MG63 (cell line): ENCODE data around the gene DNAH3. TPM values are rescaled to one million over a fixed set of nuclear protein-coding genes. Genes with fewer than 3 reads are reported as not detected.
"Not testable (repeated sequence)": the region's sequence is repeated elsewhere in the genome, so short reads cannot be mapped to it uniquely, and the experiment has no call there.

Experiments used
- DNase-seq: peaks from one replicate; pipeline ENCODE4 v3.0.0-alpha.2; 2020
- H3K27me3 ChIP-seq: fragments of 250-450 bp; sonication (Bioruptor Pico); 2 replicates; pipeline ENCODE4 v1.5.1; 2020; ENCODE audit warnings: mild to moderate bottlenecking, moderate library complexity
- H3K36me3 ChIP-seq: fragments of 250-450 bp; sonication (Bioruptor Pico); 2 replicates; pipeline ENCODE4 v1.5.1; 2020; ENCODE audit warnings: mild to moderate bottlenecking, moderate library complexity
- H3K4me3 ChIP-seq: fragments of 250-450 bp; sonication (Bioruptor Pico); 2 replicates; pipeline ENCODE4 v1.5.1; 2020; ENCODE audit warnings: mild to moderate bottlenecking, moderate library complexity
- H3K9me3 ChIP-seq: fragments of 250-450 bp; sonication (Bioruptor Pico); 2 replicates; pipeline ENCODE4 v1.5.1; 2020; ENCODE audit warnings: mild to moderate bottlenecking, moderate library complexity
- total RNA-seq: library from RNA; depleted of rRNA; stranded (reverse); fragments of >200 nt; shearing (Covaris generic); gene quantifications from 2 replicates; pipeline ENCODE4 v1.2.3, GENCODE V29; 2014; ENCODE audit warnings: low replicate concordance

Gene DNAH3
- total RNA-seq, 1 experiment from 2014 or later, result not detected

- Histone ChIP-seq H3K36me3 (peaks cover 4% of the 10 kb centered on the region; the same call in 1 of the 2 replicates), H3K9me3 (no peaks in the 10 kb centered on the region; the same call in 1 of the 2 replicates), H3K27me3 (no peaks in the 10 kb centered on the region), H3K4me3 (no peak overlapping the region)
- DNase-seq, result peak; percentile 26
These were observed 6.3 kb upstream of the DNAH3 start for GRCh38 chr16:21156767-21157467.

GRCh38 chr16:21156011-21156410 lies 5.4 kb upstream of the DNAH3 start:
- DNase-seq, H3K9me3 ChIP-seq, H3K4me3 ChIP-seq, H3K36me3 ChIP-seq, H3K27me3 ChIP-seq: not testable (repeated sequence)

- DNase-seq, H3K36me3 ChIP-seq, H3K4me3 ChIP-seq, H3K9me3 ChIP-seq: not testable (repeated sequence)
- peaks cover 15% of the 10 kb centered on the region for H3K27me3 ChIP-seq
These were observed 2.6 kb upstream of the DNAH3 start for GRCh38 chr16:21153124-21153729.

- not testable (repeated sequence) for H3K9me3 ChIP-seq, H3K36me3 ChIP-seq, H3K4me3 ChIP-seq, DNase-seq
- H3K27me3 ChIP-seq, result peaks cover 21% of the 10 kb centered on the region
These were observed 1.7 kb upstream of the DNAH3 start for GRCh38 chr16:21152160-21153030.

GRCh38 chr16:21145738-21146137 lies 4.9 kb downstream of the DNAH3 start:
- Histone ChIP-seq H3K36me3 (no peaks in the 10 kb centered on the region), H3K9me3 (no peaks in the 10 kb centered on the region), H3K27me3 (peaks cover 30% of the 10 kb centered on the region), H3K4me3 (no peak overlapping the region)
- DNase-seq, result no peak

- no peaks in the 10 kb centered on the region for H3K36me3 ChIP-seq
- no peaks in the 10 kb centered on the region for H3K9me3 ChIP-seq
- DNase-seq, result no peak
- peaks cover 9% of the 10 kb centered on the region for H3K27me3 ChIP-seq
- no peak overlapping the region for H3K4me3 ChIP-seq
These were observed 16.6 kb downstream of the DNAH3 start for GRCh38 chr16:21134053-21134452.

- Histone ChIP-seq H3K9me3 (no peaks in the 10 kb centered on the region), H3K4me3 (no peak overlapping the region), H3K36me3 (no peaks in the 10 kb centered on the region), H3K27me3 (peaks cover 13% of the 10 kb centered on the region)
- no peak for DNase-seq
These were observed 19.8 kb downstream of the DNAH3 start for GRCh38 chr16:21130811-21131210.

GRCh38 chr16:21128991-21129390 lies 21.7 kb downstream of the DNAH3 start:
- Histone ChIP-seq H3K9me3 (no peaks in the 10 kb centered on the region), H3K4me3 (no peak overlapping the region), H3K27me3 (peaks cover 13% of the 10 kb centered on the region), H3K36me3 (no peaks in the 10 kb centered on the region)
- no peak for DNase-seq

- H3K27me3 ChIP-seq, result peaks cover 6% of the 10 kb centered on the region; the same call in 1 of the 2 replicates
- DNase-seq, result no peak
These were observed 24.1 kb downstream of the DNAH3 start for GRCh38 chr16:21126518-21126917.

GRCh38 chr16:21125191-21125590 lies 25.5 kb downstream of the DNAH3 start:
- Histone ChIP-seq H3K36me3 (no peaks in the 10 kb centered on the region), H3K4me3 (no peak overlapping the region), H3K9me3 (no peaks in the 10 kb centered on the region), H3K27me3 (peaks cover 4% of the 10 kb centered on the region; the same call in 1 of the 2 replicates)
- DNase-seq, result no peak

More at GRCh38 chr16:21126518-21126917, 24.1 kb downstream of the DNAH3 start:
- H3K4me3 ChIP-seq, result no peak overlapping the region
- H3K36me3 ChIP-seq, result no peaks in the 10 kb centered on the region
- H3K9me3 ChIP-seq, result no peaks in the 10 kb centered on the region

GRCh38 chr16:21120976-21121520 lies 29.6 kb downstream of the DNAH3 start:
- H3K4me3 ChIP-seq, result no peak overlapping the region
- H3K27me3 ChIP-seq, result no peaks in the 10 kb centered on the region; the same call in 1 of the 2 replicates
- no peaks in the 10 kb centered on the region for H3K9me3 ChIP-seq
- H3K36me3 ChIP-seq, result no peaks in the 10 kb centered on the region
- DNase-seq, result no peak

- Histone ChIP-seq H3K27me3 (no peaks in the 10 kb centered on the region), H3K36me3 (no peaks in the 10 kb centered on the region), H3K9me3 (no peaks in the 10 kb centered on the region), H3K4me3 (no peak overlapping the region)
- no peak for DNase-seq
These were observed 33.1 kb downstream of the DNAH3 start for GRCh38 chr16:21117567-21117966.

- H3K27me3 ChIP-seq, result no peaks in the 10 kb centered on the region
- H3K4me3 ChIP-seq, result no peak overlapping the region
- H3K9me3 ChIP-seq, result no peaks in the 10 kb centered on the region
- DNase-seq, result no peak
- H3K36me3 ChIP-seq, result no peaks in the 10 kb centered on the region
These were observed 34.4 kb downstream of the DNAH3 start for GRCh38 chr16:21116148-21116693.

- H3K9me3 ChIP-seq, H3K4me3 ChIP-seq, H3K36me3 ChIP-seq, DNase-seq, H3K27me3 ChIP-seq: not testable (repeated sequence)
These were observed 35.1 kb downstream of the DNAH3 start for GRCh38 chr16:21115551-21115950.

GRCh38 chr16:21103941-21104860 lies 46.4 kb downstream of the DNAH3 start:
- no peaks in the 10 kb centered on the region for H3K27me3 ChIP-seq
- H3K9me3 ChIP-seq, result no peaks in the 10 kb centered on the region
- no peak for DNase-seq
- H3K4me3 ChIP-seq, result no peak overlapping the region
- H3K36me3 ChIP-seq, result no peaks in the 10 kb centered on the region
